ENCODE results near the gene SORCS2. TPM values are rescaled to one million over a fixed set of nuclear protein-coding genes. Genes with fewer than 3 reads are reported as not detected.

The SORCS2 gene
- total and polyA plus RNA-seq, 2 of the 13 experiments (the other 11 are each of a cell fraction or from before 2014, with no cell fraction given) = 0.82 to 1.0 TPM

- TF ChIP-seq GABPB1 (CRISPR knock-in tag; IDR thresholded peaks at IDR 0.05) (peak; percentile 68), PAWR (CRISPR knock-in tag; IDR thresholded peaks at IDR 0.05; ENCODE audit: borderline replicate concordance) (no peak), EP300 (IDR thresholded peaks at IDR 0.05; ENCODE audit: low read depth in 2 of 2, low read length in 2 of 2) (peak in 1 of 2 experiments; percentile 77; a peak in 2 of 4 replicates), EP300 (CRISPR knock-in tag; IDR thresholded peaks at IDR 0.05; ENCODE audit: borderline replicate concordance) (peak; percentile 40; the same call in 1 of the 2 replicates), MED13 (CRISPR knock-in tag; IDR thresholded peaks at IDR 0.05) (no peak), ZNF101 (CRISPR knock-in tag; IDR thresholded peaks at IDR 0.05; ENCODE audit: borderline replicate concordance, low read depth) (no peak), MBD4 (IDR thresholded peaks at IDR 0.05; ENCODE audit: borderline replicate concordance, low read length) (no peak), ARID5B (CRISPR knock-in tag; IDR thresholded peaks at IDR 0.05) (peak; percentile 58; the same call in 1 of the 2 replicates), TFAP4 (IDR thresholded peaks at IDR 0.05; ENCODE audit: borderline replicate concordance, low read depth) (no peak), BCL6 (CRISPR knock-in tag; IDR thresholded peaks at IDR 0.05) (peak; percentile 63), JUN (CRISPR knock-in tag; IDR thresholded peaks at IDR 0.05) (peak; percentile 62; the same call in 1 of the 2 replicates), ZNF547 (CRISPR knock-in tag; IDR thresholded peaks at IDR 0.05) (no peak), U2AF2 (IDR thresholded peaks at IDR 0.05; ENCODE audit: low read depth, low read length) (no peak), ATF6 (CRISPR knock-in tag; conservative IDR thresholded peaks at IDR 0.05) (no peak), NR2C2 (CRISPR knock-in tag; IDR thresholded peaks at IDR 0.05; ENCODE audit: borderline replicate concordance) (peak; percentile 85), ZMYM3 (CRISPR knock-in tag; IDR thresholded peaks at IDR 0.05) (no peak), WIZ (CRISPR knock-in tag; IDR thresholded peaks at IDR 0.05) (no peak), IRF9 (CRISPR knock-in tag; IDR thresholded peaks at IDR 0.05; ENCODE audit: borderline replicate concordance) (0 out of 2 replicates have a peak, but pooled peaks have one; percentile 40), BRF2 (CRISPR knock-in tag; IDR thresholded peaks at IDR 0.05) (no peak)
Measured at GRCh38 chr4:7647600-7648543, 455.5 kb downstream of the SORCS2 start (continued).
